ENCODE data around the gene GHRHR.

GHRHR gene

DNA sequence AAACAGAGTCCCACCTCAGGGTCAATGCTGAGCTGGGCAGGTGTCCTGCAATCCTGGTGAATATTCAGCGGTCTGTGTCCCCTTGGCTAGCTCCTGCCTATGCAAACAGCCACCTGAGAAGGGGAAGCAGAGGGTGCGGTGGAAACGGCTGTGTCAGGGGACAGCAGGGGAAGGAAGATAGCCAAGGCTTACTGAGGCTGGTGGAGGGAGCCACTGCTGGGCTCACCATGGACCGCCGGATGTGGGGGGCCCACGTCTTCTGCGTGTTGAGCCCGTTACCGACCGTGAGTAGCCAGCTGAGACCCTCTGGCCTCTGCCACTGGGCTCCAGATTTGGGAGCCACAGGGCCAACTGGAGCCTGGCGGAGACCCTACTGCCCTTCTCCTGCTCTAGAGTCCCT lies at the start of gene GHRHR:
Gene GHRHR (plus strand): TSS at position 112 of the 400 bp plus-strand sequence. CDS start 116 bp downstream, at position 228.
- no peak for DNase-seq

- DNase-seq = no peak
Measured at GRCh38 chr7:30914596-30914995, 49.2 kb upstream of the GHRHR start.

GRCh38 chr7:30915005-30915601 lies 48.6 kb upstream of the GHRHR start:
- no peak for DNase-seq

- no peak for DNase-seq
Measured at GRCh38 chr7:30915751-30916150, 48.0 kb upstream of the GHRHR start.

DNA sequence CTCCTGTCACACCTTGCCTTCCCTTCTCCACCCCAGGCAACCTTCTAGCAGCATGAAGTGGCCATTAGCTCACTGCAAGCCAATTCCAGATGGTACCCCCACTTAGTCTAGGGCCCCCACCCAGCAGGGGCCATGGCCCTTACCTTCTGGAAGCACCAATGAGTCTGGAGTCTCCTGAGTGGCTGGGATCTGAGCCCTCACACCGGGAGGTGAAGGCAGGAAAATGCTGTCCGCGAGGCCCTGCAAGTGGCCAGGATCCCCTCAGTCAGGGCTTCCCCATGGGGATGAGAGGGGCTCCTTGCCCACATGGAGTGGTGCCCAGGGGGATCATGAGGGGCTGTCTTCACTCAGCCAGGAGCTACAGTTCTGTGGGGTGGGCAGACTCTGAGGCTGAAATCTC lies 47.5 kb upstream of the GHRHR start:
- DNase-seq = no peak

DNA sequence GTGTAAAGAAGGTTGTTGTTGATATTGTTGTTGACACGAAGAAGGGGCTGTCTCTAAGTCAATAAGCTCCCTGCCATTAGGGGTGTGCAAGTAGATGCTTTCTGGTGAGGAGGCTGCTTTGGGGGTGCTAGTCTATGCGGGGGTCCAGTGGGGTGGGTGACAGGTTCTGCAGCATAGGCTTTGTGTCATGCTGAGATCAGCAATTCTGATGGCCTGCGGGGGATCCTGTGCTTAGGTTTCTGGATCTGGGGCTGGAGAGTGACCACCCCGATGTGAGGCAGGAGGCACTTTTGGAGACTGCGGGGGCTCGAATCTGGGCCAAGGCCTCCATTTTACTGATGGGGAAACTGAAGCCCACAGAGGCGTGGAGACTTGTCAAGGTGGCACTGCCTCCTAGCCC lies 47.0 kb upstream of the GHRHR start:
- no peak for DNase-seq

DNA sequence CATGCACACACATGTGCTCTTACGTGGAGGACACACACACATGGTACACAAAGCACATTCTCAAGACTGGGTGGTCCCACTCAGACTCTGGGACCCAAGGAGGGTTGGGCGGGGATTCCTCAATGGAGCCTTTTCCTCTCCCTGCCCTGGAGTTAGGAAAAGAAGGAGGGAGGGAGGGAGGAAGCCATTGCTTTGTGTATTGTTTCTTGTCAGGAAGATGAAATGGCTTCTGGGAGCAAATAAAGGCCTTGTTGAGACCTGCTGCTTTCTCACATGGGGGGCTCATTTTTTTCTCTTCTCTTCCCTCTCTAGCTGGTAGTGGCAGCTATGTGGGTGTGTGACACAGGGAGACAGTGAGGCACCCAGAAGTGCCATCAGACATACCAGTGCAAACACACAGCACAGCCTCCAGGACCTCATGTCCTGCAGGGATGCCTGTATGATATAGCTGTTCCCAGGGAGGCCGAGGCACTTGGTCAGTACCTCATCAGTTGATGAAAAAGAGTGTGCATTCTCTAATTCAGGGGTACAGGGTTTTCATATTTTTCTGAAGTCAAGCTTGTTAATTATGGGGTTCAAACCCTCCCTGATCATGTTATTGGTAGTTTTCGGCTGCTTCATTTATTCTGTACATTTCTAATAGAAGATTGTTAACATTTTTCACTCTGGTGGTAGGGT lies 46.4 kb upstream of the GHRHR start:
- no peak for DNase-seq

DNA sequence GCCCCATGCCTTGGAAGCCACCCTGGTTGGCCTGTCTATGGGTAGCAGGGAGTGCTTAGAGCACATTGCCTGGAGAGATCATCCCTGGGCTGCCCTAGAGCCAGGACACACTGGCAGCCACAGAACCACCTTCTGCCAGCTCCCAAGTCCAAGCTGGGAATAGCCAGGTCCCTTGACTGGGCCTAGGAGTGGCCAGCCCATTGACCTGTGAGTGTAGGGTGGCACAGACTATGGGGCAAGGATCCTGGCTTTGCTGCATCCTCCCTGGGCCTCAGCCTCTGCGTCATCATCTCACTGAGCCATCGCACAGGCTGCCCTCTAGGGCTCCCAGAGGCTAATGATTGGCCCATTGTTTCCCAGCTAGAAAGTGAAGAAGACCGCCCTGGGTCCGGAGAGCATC lies 45.1 kb upstream of the GHRHR start:
- DNase-seq = no peak

DNA sequence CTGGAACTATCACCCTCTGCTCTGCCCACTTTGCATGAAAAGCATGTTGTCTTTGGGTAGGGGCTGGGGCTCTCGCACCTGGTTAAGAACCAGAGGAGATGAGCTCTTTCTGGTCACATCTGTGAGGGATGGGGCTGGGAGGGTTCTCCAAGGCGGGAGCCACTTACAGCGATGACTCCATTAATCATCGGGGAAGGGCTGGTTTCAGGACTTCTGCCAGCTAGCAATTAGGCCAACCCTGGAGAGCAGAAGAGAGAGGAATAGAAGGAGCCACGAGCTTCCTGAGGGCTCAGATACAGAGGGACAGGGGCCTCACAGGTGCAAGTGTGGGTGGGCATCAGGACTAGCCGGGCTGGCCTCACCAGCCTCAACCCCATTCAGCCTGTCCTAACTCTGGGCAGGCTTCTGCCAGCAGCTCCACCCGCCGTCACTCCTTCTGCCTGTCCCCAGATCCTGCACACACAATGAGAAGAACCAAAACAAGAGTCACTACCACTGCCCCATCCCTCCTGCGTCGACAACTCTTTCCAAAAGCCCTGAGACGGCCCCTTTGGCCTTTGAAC lies 43.7 kb upstream of the GHRHR start:
- no peak for DNase-seq

DNA sequence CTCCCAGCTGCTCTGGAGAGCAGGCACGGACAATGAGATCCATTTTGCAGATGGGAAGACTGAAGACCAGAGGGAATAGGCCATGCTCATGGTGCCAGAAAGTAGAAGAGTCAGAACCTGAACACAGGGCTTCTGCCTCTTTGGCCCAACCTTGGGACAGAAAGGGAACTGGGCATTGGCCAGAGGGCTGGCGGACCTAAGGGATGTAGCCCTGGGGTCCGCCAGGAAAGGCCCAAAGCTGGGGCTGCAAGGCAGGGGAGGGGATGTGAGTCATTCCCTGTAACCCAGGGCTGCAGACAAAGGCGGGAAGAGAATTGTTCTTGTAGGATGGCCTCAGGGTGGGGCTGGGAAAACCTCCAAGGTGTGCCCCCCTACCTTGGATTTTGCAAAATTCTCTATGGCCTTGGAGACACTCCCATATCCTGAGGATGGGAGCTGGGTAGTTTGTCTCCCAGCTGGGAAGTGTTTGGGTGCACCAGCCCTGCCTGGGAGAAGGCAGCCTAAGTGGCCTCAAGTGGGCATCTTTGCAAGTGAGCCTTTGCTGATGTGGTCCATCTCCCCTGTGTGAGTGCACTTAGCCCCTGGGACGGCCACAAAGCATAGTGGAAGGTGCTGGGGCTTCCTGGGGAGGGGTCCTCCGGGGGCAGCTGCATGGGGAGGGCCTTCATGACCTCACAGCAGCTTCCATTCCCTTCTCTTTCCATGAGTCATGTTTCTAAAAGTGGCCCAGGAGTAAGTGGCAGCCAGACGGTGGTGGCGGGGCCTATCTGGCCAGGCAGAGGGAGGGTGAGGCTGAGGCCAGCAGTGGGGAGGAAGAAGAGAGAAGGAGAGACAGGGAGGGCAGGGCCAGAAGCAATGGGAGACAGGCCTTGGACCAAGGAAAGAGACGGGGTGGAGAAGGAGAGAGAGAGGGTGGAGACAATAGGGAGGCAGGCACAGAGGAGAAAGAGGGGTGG lies 42.9 kb upstream of the GHRHR start:
- no peak for DNase-seq

GRCh38 chr7:30921540-30922401 lies 42.0 kb upstream of the GHRHR start:
- no peak for DNase-seq

- DNase-seq = no peak
Measured at GRCh38 chr7:30922596-30922995, 41.2 kb upstream of the GHRHR start.

GRCh38 chr7:30923009-30923773 lies 40.6 kb upstream of the GHRHR start:
- DNase-seq = no peak

DNA sequence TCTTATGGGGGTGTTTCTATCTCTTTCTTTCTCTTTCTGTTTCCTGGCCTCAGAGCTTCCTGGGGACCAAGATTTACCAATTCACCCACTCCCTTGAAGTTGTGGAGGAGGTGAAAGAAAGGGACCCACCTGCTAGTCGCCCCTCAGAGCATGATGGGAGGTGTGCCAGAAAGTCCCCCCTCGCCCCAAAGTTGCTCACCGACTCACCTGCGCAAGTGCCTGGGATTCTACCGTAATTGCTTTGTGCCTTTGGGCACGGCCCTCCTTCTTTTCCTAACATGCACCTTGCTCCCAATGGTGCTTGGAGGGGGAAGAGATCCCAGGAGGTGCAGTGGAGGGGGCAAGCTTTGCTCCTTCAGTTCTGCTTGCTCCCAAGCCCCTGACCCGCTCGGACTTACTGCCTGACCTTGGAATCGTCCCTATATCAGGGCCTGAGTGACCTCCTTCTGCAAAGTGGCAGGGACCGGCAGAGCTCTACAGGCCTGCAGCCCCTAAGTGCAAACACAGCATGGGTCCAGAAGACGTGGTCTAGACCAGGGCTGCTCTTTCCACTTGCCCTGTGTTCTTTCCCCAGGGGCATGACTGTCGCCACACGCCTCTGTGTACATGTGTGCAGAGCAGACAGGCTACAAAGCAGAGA lies 39.9 kb upstream of the GHRHR start:
- DNase-seq = no peak

- no peak for DNase-seq
Measured at GRCh38 chr7:30924624-30925023, 39.1 kb upstream of the GHRHR start.

DNA sequence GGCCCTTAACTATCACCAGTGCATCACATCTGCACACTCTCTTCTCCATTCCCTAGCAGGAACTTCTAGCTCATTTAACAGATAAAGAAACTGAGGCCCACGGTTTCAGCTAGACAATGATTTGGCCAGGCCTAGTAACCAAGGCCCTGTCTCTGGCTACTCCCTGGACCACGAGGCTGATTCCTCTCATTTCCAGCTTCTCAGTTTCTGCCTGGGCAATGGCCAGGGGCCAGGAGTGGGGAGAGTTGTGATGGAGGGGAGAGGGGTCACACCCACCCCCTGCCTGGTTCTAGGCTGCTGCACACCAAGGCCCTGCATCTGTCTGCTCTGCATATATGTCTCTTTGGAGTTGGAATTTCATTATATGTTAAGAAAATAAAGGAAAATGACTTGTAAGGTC lies 38.6 kb upstream of the GHRHR start:
- no peak for DNase-seq

DNA sequence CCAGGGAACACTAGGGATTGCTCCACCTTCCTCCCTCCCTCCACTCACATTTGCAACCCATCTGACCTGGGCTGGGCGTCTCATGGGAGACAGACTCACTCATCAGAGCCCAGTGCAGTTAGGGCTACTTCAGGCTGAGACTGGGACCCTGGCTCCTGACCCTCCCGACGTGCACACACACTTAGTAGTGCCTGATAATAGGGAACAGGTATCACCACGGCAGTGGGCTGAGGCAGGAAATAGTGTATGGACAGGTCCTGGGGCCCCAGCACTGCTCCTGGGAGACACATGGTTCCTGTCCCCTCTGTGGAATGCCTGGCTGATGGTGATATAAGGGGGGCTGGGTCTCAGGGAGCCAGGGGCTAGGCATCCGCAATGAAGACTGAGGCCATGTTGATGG lies 37.8 kb upstream of the GHRHR start:
- DNase-seq = no peak

GRCh38 chr7:30926313-30926712 lies 37.4 kb upstream of the GHRHR start:
- DNase-seq = no peak

DNA sequence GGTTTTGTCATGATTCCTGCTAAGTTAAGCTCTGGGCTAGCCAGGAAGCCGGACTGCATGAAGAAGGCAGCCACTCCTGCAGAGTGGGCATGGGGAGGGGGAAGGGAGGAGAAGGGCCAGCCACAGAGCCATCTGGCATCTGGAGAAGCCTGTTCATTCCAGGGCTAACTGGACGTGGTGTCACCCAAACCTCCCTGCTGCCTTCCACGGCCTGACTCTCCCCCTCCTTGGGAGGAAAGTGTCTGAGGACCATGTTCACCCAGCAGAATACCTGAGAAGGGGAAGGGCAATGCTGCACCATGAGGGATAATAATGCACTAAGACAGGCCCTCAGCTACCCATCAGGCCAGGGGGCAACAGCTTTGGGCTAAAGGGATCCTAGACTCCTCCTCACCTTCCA lies 36.7 kb upstream of the GHRHR start:
- no peak for DNase-seq

GRCh38 chr7:30927559-30927958 lies 36.2 kb upstream of the GHRHR start:
- no peak for DNase-seq

- no peak for DNase-seq
Measured at GRCh38 chr7:30928254-30928872, 35.4 kb upstream of the GHRHR start.
